Right lobe of liver (tissue), 6 donors: ENCODE measurements around the gene RPS5. TPM values are rescaled to one million over a fixed set of nuclear protein-coding genes. Genes with fewer than 3 reads are reported as not detected.
A peak's percentile ranks its signal among the peaks of the same experiment; 100 is the strongest.

Experiments used
- ATAC-seq, 4 donors: fragments of 200-7000 bp; cut with Tn5 transposase; one replicate each; pipeline ENCODE4 v1.9.1; 2020; ENCODE audit warnings: mild to moderate bottlenecking in 4 of 4, moderate library complexity in 4 of 4
- DNase-seq, 3 donors: peaks; one replicate each; pipeline ENCODE4 v3.0.0-alpha.2; 2020
- H3K27ac ChIP-seq, 3 donors: fragments of 200-600 bp; one replicate each; pipeline ENCODE4 v1.8.0; 2022
- H3K27me3 ChIP-seq, 2 donors: fragments of 200-600 bp; one replicate each; pipeline ENCODE4 v1.8.0; 2022
- H3K36me3 ChIP-seq, 4 donors: fragments of 200-600 bp; sonication (generic) in 1 of 4; one replicate each; pipeline versions ENCODE4 v1.5.1 to v1.8.0; 2017 to 2022; ENCODE audit warnings: control low read depth in 1 of 4
- H3K4me1 ChIP-seq, 4 donors: fragments of 200-600 bp; sonication (generic) in 1 of 4; one replicate each; pipeline versions ENCODE4 v1.5.1 to v1.8.0; 2017 to 2022; ENCODE audit warnings: control low read depth in 1 of 4
- H3K4me3 ChIP-seq, 3 donors: fragments of 200-600 bp; one replicate each; pipeline ENCODE4 v1.8.0; 2022
- H3K9me3 ChIP-seq, 4 donors: fragments of 200-600 bp; sonication (generic) in 1 of 4; one replicate each; pipeline versions ENCODE4 v1.5.1 to v1.8.0; 2017 to 2022; ENCODE audit warnings: control low read depth in 1 of 4
- CTCF ChIP-seq, 4 donors: fragments of 200-600 bp in 3 of 4; fragments of 450-650 bp in 1 of 4; IDR thresholded peaks; one replicate each; pipeline versions ENCODE4 v1.5.1 to v1.8.0; 2016 to 2022; ENCODE audit warnings: antibody characterized with exemption in 4 of 4, mild to moderate bottlenecking in 2 of 4
- POLR2A ChIP-seq: fragments of 450-650 bp; IDR thresholded peaks from one replicate; pipeline ENCODE4 v1.6.1; 2017; ENCODE audit warnings: antibody characterized with exemption, mild to moderate bottlenecking
- WGBS: methylation state at CpG from one replicate; pipeline ENCODE4 v1.1.6; 2018; ENCODE audit warnings: low coverage, low lambda C conversion rate; ENCODE audit not compliant: insufficient coverage; ENCODE audit errors: missing lambda C conversion rate; 5-methylcytosine and 5-hydroxymethylcytosine counted together
- intact Hi-C, 2 donors: fragments of 100-400 bp; cut with DNase I; formaldehyde crosslinking; loops; one replicate each; pipeline versions ENCODE4 v1.11.2 to v1.14.1; 2022
- total RNA-seq, 6 experiments: library from RNA; depleted of rRNA in 2 of 6; stranded (reverse); fragments of >200 nt in 2 of 6; fragmentation: NEBNext Ultra II Directional in 3 of 6; extraction: Animal tissue kit (Norgen Biotek cat#: 25700) in 3 of 6; gene quantifications; one replicate each; pipeline versions ENCODE4 v1.1.0 to v1.2.4, GENCODE V29; 2016 to 2023
- donor health status: DM: no; HTN: yes; CAD: no.
- donor health status: DM: no; HTN: no; CAD: no.
- donor health status: DM: no; HTN: no; CAD: no.
- donor health status: DM: no; HTN: yes; CAD: no.
- donor health status: DM: no; HTN: yes; CAD: no.

Gene RPS5
- total RNA-seq, 6 experiments from 2014 or later: 274 to 637 (median 304) TPM

- Histone ChIP-seq H3K27me3 (no peaks in the 10 kb centered on the region), H3K4me3 (peak overlapping the region in 2 of 3 donors; percentile 69 to 83), H3K27ac (peak overlapping the region in 2 of 3 donors; percentile 44 to 72), H3K36me3 (peaks cover 0 to 9% (median 0%) of the 10 kb centered on the region in 4 donors), H3K4me1 (peaks cover 2 to 48% (median 18%) of the 10 kb centered on the region in 4 donors), H3K9me3 (no peaks in the 10 kb centered on the region)
- intact Hi-C loops: no loop called here
- no peak for TF ChIP-seq CTCF (IDR thresholded peaks at IDR 0.05)
- no peak for TF ChIP-seq POLR2A
- WGBS: 56% methylated on average over 8 of the region's 15 CpGs
- peak; percentile 3 to 20 (median 8) for ATAC-seq
- DNase-seq: peak in 1 of 3 donors; percentile 24
Measured at GRCh38 chr19:58353717-58354477, 33.2 kb upstream of the RPS5 start.

GRCh38 chr19:58354478-58355030 is 32.5 kb upstream of the RPS5 start:
- H3K9me3 ChIP-seq: no peaks in the 10 kb centered on the region
- no peaks in the 10 kb centered on the region for H3K27me3 ChIP-seq
- no peak for ATAC-seq
- H3K4me1 ChIP-seq: peaks cover 2 to 42% (median 16%) of the 10 kb centered on the region in 4 donors
- H3K4me3 ChIP-seq: no peak overlapping the region
- peak in 1 of 3 donors; percentile 12 for DNase-seq
- H3K36me3 ChIP-seq: peaks cover 0 to 9% (median 0%) of the 10 kb centered on the region in 4 donors
- H3K27ac ChIP-seq: no peak overlapping the region
- TF ChIP-seq CTCF (IDR thresholded peaks at IDR 0.05) (no peak), POLR2A (no peak)
- 33% methylated on average over 1 of the region's 6 CpGs for WGBS
- intact Hi-C loops: no loop called here

- TF ChIP-seq CTCF (IDR thresholded peaks at IDR 0.05) (no peak), POLR2A (no peak)
- intact Hi-C loops: no loop called here
- no peak overlapping the region for H3K27ac ChIP-seq
- H3K4me3 ChIP-seq: no peak overlapping the region
- ATAC-seq: peak in 1 of 4 donors; percentile 15
- peak in 1 of 3 donors; percentile 22 for DNase-seq
- peaks cover 0 to 34% (median 15%) of the 10 kb centered on the region in 4 donors for H3K4me1 ChIP-seq
- no peaks in the 10 kb centered on the region for H3K9me3 ChIP-seq
- H3K36me3 ChIP-seq: peaks cover 0 to 3% (median 0%) of the 10 kb centered on the region in 4 donors
- 51% methylated on average over 7 of the region's 10 CpGs for WGBS
- no peaks in the 10 kb centered on the region for H3K27me3 ChIP-seq
Measured at GRCh38 chr19:58355215-58355796, 31.8 kb upstream of the RPS5 start.

- ATAC-seq (no peak), DNase-seq (peak in 1 of 3 donors; percentile 35)
- Histone ChIP-seq H3K27ac (no peak overlapping the region), H3K36me3 (no peaks in the 10 kb centered on the region), H3K9me3 (no peaks in the 10 kb centered on the region), H3K4me3 (peak overlapping the region; percentile 6 to 31 (median 29)), H3K27me3 (no peaks in the 10 kb centered on the region), H3K4me1 (peaks cover 0 to 28% (median 14%) of the 10 kb centered on the region in 4 donors)
- no CpG with 5 or more reads among the region's 94 CpGs for WGBS
- intact Hi-C loops: no loop called here
- no peak for TF ChIP-seq CTCF (IDR thresholded peaks at IDR 0.05)
Measured at GRCh38 chr19:58355908-58356765, 30.9 kb upstream of the RPS5 start.
